CD4-positive, alpha-beta T cell treated with Interleukin-6 at 100 ng/mL for 8 hours (primary cell): Measurements from ENCODE around the gene POLR3H.
"Not testable (repeated sequence)": the region's sequence is repeated elsewhere in the genome, so short reads cannot be mapped to it uniquely, and the experiment has no call there.

ENCODE experiments used
- DNase-seq: peaks from one replicate; pipeline ENCODE4 v3.0.0-alpha.2; 2020; ENCODE audit warnings: mixed read lengths, low spot score

Gene POLR3H

GRCh38 chr22:41564563-41564962 is 20.3 kb upstream of the POLR3H start:
- DNase-seq, result no peak

GRCh38 chr22:41563051-41563711 is 18.9 kb upstream of the POLR3H start:
- no peak for DNase-seq

GRCh38 chr22:41562461-41562860 is 18.2 kb upstream of the POLR3H start:
- no peak for DNase-seq

GRCh38 chr22:41561788-41562187 is 17.5 kb upstream of the POLR3H start:
- DNase-seq, result no peak

GRCh38 chr22:41561335-41561734 is 17.1 kb upstream of the POLR3H start:
- no peak for DNase-seq

GRCh38 chr22:41560095-41560471 is 15.8 kb upstream of the POLR3H start:
- no peak for DNase-seq

GRCh38 chr22:41558241-41558630 is 14.0 kb upstream of the POLR3H start:
- DNase-seq, result not testable (repeated sequence)

- DNase-seq, result no peak
These were observed 13.4 kb upstream of the POLR3H start for GRCh38 chr22:41557401-41558240.

GRCh38 chr22:41556561-41556960 is 12.3 kb upstream of the POLR3H start:
- no peak for DNase-seq

- DNase-seq, result no peak
These were observed 11.2 kb upstream of the POLR3H start for GRCh38 chr22:41555325-41555982.

- no peak for DNase-seq
These were observed 7.8 kb upstream of the POLR3H start for GRCh38 chr22:41551877-41552582.

- no peak for DNase-seq
These were observed 6.8 kb upstream of the POLR3H start for GRCh38 chr22:41550952-41551491.

GRCh38 chr22:41548830-41549211 is 4.6 kb upstream of the POLR3H start:
- no peak for DNase-seq

GRCh38 chr22:41544671-41545476 is 604 bp upstream of the POLR3H start:
- no peak for DNase-seq

GRCh38 chr22:41542224-41542623 is 2.0 kb downstream of the POLR3H start:
- no peak for DNase-seq

- DNase-seq, result no peak
These were observed 2.8 kb downstream of the POLR3H start for GRCh38 chr22:41541484-41541883.

- DNase-seq, result no peak
These were observed 3.9 kb downstream of the POLR3H start for GRCh38 chr22:41540365-41540764.

- no peak for DNase-seq
These were observed 4.3 kb downstream of the POLR3H start for GRCh38 chr22:41540006-41540315.

- no peak for DNase-seq
These were observed 4.9 kb downstream of the POLR3H start for GRCh38 chr22:41539146-41540005.

- no peak for DNase-seq
These were observed 5.7 kb downstream of the POLR3H start for GRCh38 chr22:41538583-41538982.

- no peak for DNase-seq
These were observed 7.1 kb downstream of the POLR3H start for GRCh38 chr22:41537203-41537602.
